Stimulated activated CD4-positive, alpha-beta T cell treated with anti-CD3 and anti-CD28 coated beads, Interleukin-15, amount 100 ng/mL, for 48 hours (primary cell): ENCODE results near the gene DHRSX.
"Not testable (repeated sequence)": the region's sequence is repeated elsewhere in the genome, so short reads cannot be mapped to it uniquely, and the experiment has no call there.

Source experiments
- DNase-seq, 2 donors: peaks; one replicate each; pipeline ENCODE4 v3.0.0-alpha.2; 2020; ENCODE audit warnings: low read depth in 2 of 2

The DHRSX gene

GRCh38 chrX:2474963-2475726 lies 25.6 kb downstream of the DHRSX start:
- DNase-seq: no peak

- no peak for DNase-seq
Observed at GRCh38 chrX:2474280-2474962, 26.4 kb downstream of the DHRSX start.

- not testable (repeated sequence) for DNase-seq
Observed at GRCh38 chrX:2473064-2473463, 27.7 kb downstream of the DHRSX start.

- no peak for DNase-seq
Observed at GRCh38 chrX:2471641-2472040, 29.1 kb downstream of the DHRSX start.

- not testable (repeated sequence) for DNase-seq
Observed at GRCh38 chrX:2471126-2471525, 29.6 kb downstream of the DHRSX start.

GRCh38 chrX:2469852-2470251 lies 30.9 kb downstream of the DHRSX start:
- DNase-seq: not testable (repeated sequence)

- DNase-seq: no peak
Observed at GRCh38 chrX:2469196-2469685, 31.5 kb downstream of the DHRSX start.

- no peak for DNase-seq
Observed at GRCh38 chrX:2468261-2469195, 32.2 kb downstream of the DHRSX start.

GRCh38 chrX:2466876-2467656 lies 33.7 kb downstream of the DHRSX start:
- DNase-seq: no peak

- no peak for DNase-seq
Observed at GRCh38 chrX:2464677-2465166, 36.1 kb downstream of the DHRSX start.

- DNase-seq: no peak
Observed at GRCh38 chrX:2463973-2464676, 36.7 kb downstream of the DHRSX start.

GRCh38 chrX:2463481-2463880 lies 37.3 kb downstream of the DHRSX start:
- not testable (repeated sequence) for DNase-seq

GRCh38 chrX:2462780-2463179 lies 38.0 kb downstream of the DHRSX start:
- no peak for DNase-seq

- DNase-seq: no peak
Observed at GRCh38 chrX:2462074-2462473, 38.7 kb downstream of the DHRSX start.

- DNase-seq: no peak
Observed at GRCh38 chrX:2461711-2462016, 39.1 kb downstream of the DHRSX start.

- not testable (repeated sequence) for DNase-seq
Observed at GRCh38 chrX:2460821-2461710, 39.7 kb downstream of the DHRSX start.

- DNase-seq: not testable (repeated sequence)
Observed at GRCh38 chrX:2460048-2460447, 40.7 kb downstream of the DHRSX start.

GRCh38 chrX:2458309-2458708 lies 42.5 kb downstream of the DHRSX start:
- no peak for DNase-seq

- no peak for DNase-seq
Observed at GRCh38 chrX:2457289-2458133, 43.3 kb downstream of the DHRSX start.
